PC-3 (cell line): Measurements from ENCODE around the gene CHAD. TPM values are rescaled to one million over a fixed set of nuclear protein-coding genes. Genes with fewer than 3 reads are reported as not detected.

Experiments
- ATAC-seq: fragments of 200-7000 bp; cut with Tn5 transposase; 2 replicates; pipeline ENCODE4 v1.9.1; 2020; ENCODE audit warnings: mild to moderate bottlenecking, moderate library complexity
- BruUV-seq: library from RNA; stranded (reverse); fragments of 400-500 nt; replicated peaks from 2 replicates; lab custom pipeline; 2021; lab: Mats Ljungman, UMichigan
- CTCF ChIA-PET: fragments of 300-600 bp; sonication (Branson Sonifier 250); formaldehyde crosslinking; loops from one replicate; lab custom pipeline; 2022; ENCODE audit warnings: antibody characterized with exemption; lab: Charles Lee
- POLR2A ChIA-PET: fragments of 300-600 bp; sonication (Branson Sonifier 250); formaldehyde crosslinking; loops from one replicate; lab custom pipeline; 2022; ENCODE audit warnings: antibody characterized with exemption; ENCODE audit not compliant: unreplicated experiment; lab: Charles Lee
- DNase-seq: peaks from one replicate; pipeline ENCODE4 v3.0.0-alpha.2; 2015
- H2AFZ ChIP-seq: fragments of 300-600 bp; sonication (generic); 2 replicates; pipeline ENCODE4 v1.6.0; 2016; ENCODE audit warnings: antibody characterized with exemption, low read length
- H3F3A ChIP-seq: fragments of 300-600 bp; sonication (generic); one replicate; pipeline ENCODE4 v1.6.0; 2017; ENCODE audit warnings: antibody characterized with exemption, low read length, control low read depth, mild to moderate bottlenecking; ENCODE audit not compliant: unreplicated experiment
- H3K27ac ChIP-seq: fragments of 300-600 bp; sonication (generic); 2 replicates; pipeline ENCODE4 v1.5.1; 2016; ENCODE audit warnings: mild to moderate bottlenecking, low read length
- H3K27me3 ChIP-seq: fragments of 300-600 bp; sonication (generic); 2 replicates; pipeline ENCODE4 v1.6.1; 2016; ENCODE audit warnings: low read length, mixed read lengths
- H3K36me3 ChIP-seq: fragments of 300-600 bp; sonication (generic); 2 replicates; pipeline ENCODE4 v1.6.1; 2016; ENCODE audit warnings: low read depth, mixed run types, low read length, mixed read lengths
- H3K4me1 ChIP-seq: fragments of 300-600 bp; sonication (generic); 2 replicates; pipeline ENCODE4 v1.5.1; 2016; ENCODE audit warnings: low read length; ENCODE audit not compliant: insufficient read depth
- H3K4me2 ChIP-seq: fragments of 300-600 bp; sonication (generic); 2 replicates; pipeline ENCODE4 v1.6.0; 2016; ENCODE audit warnings: low read length
- H3K4me3 ChIP-seq: fragments of 300-600 bp; sonication (generic); 2 replicates; pipeline ENCODE4 v1.5.1; 2016; ENCODE audit warnings: mild to moderate bottlenecking, low read length, mixed read lengths
- H3K79me2 ChIP-seq: fragments of 300-600 bp; sonication (generic); 2 replicates; pipeline ENCODE4 v1.6.1; 2017; ENCODE audit warnings: low read length, mixed read lengths
- H3K9ac ChIP-seq: fragments of 300-600 bp; sonication (generic); 2 replicates; pipeline ENCODE4 v1.6.0; 2016; ENCODE audit warnings: mild to moderate bottlenecking, low read length
- H3K9me2 ChIP-seq: fragments of 300-600 bp; sonication (generic); replicated peaks from 2 replicates; pipeline ENCODE4 v1.6.1; 2016; ENCODE audit warnings: mixed run types, low read length, mixed read lengths
- H3K9me3 ChIP-seq: fragments of 300-600 bp; sonication (generic); 2 replicates; pipeline ENCODE4 v1.6.1; 2016; ENCODE audit warnings: low read length, mixed read lengths
- H4K20me1 ChIP-seq: fragments of 300-600 bp; sonication (generic); 2 replicates; pipeline ENCODE4 v1.6.1; 2016; ENCODE audit warnings: low read length, mixed read lengths
- EZH2 ChIP-seq: fragments of 300-600 bp; sonication (generic); IDR thresholded peaks from one replicate; pipeline ENCODE4 v1.6.1; 2017; ENCODE audit warnings: antibody characterized with exemption, mild to moderate bottlenecking, low read length; ENCODE audit not compliant: unreplicated experiment
- EZH2phosphoT487 ChIP-seq: fragments of 300-600 bp; sonication (generic); IDR thresholded peaks from 2 replicates; pipeline ENCODE4 v1.6.1; 2018; ENCODE audit warnings: mild to moderate bottlenecking, antibody characterized with exemption, low read length, borderline replicate concordance
- intact Hi-C: fragments of 100-400 bp; cut with micrococcal nuclease; formaldehyde crosslinking; loops from 2 replicates; pipeline ENCODE4 v1.9.0; 2023
- total RNA-seq: library from RNA; depleted of rRNA; stranded (reverse); fragments of >200 nt; gene quantifications from 2 replicates; pipeline ENCODE4 v1.2.3, GENCODE V29; 2014
- TF ChIP-seq, protein P1 (sequence below): fragments of 300-600 bp; sonication (generic); conservative IDR thresholded peaks from 2 replicates; pipeline ENCODE4 v1.5.1; 2017; ENCODE audit warnings: antibody characterized with exemption, low read depth, mild to moderate bottlenecking, low read length

CHAD gene
- total RNA-seq, 1 experiment from 2014 or later = not detected

- Histone ChIP-seq H3K9me2 (no peaks in the 10 kb centered on the region), H3K4me3 (no peak overlapping the region), H3K79me2 (peaks cover 11% of the 10 kb centered on the region; the same call in 1 of the 2 replicates), H3K9me3 (no peaks in the 10 kb centered on the region), H3K4me2 (peak overlapping the region; percentile 47), H3K4me1 (peaks cover 33% of the 10 kb centered on the region), H4K20me1 (no peaks in the 10 kb centered on the region), H3F3A (no peaks in the 10 kb centered on the region), H2AFZ (no peak overlapping the region), H3K9ac (no peak overlapping the region), H3K27me3 (no peaks in the 10 kb centered on the region), H3K27ac (0 out of 2 replicates have a peak overlapping the region, but pooled peaks have one; percentile 7), H3K36me3 (no peaks in the 10 kb centered on the region; the same call in 1 of the 2 replicates)
- peak; percentile 8; the same call in 1 of the 2 replicates for ATAC-seq
- ChIA-PET POLR2A (no interaction called here), CTCF (no interaction called here)
- BruUV-seq = no TSS peak
- intact Hi-C loops = no loop called here
- DNase-seq = no peak
- TF ChIP-seq, protein P1, sequence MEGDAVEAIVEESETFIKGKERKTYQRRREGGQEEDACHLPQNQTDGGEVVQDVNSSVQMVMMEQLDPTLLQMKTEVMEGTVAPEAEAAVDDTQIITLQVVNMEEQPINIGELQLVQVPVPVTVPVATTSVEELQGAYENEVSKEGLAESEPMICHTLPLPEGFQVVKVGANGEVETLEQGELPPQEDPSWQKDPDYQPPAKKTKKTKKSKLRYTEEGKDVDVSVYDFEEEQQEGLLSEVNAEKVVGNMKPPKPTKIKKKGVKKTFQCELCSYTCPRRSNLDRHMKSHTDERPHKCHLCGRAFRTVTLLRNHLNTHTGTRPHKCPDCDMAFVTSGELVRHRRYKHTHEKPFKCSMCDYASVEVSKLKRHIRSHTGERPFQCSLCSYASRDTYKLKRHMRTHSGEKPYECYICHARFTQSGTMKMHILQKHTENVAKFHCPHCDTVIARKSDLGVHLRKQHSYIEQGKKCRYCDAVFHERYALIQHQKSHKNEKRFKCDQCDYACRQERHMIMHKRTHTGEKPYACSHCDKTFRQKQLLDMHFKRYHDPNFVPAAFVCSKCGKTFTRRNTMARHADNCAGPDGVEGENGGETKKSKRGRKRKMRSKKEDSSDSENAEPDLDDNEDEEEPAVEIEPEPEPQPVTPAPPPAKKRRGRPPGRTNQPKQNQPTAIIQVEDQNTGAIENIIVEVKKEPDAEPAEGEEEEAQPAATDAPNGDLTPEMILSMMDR = no peak
- TF ChIP-seq EZH2phosphoT487 = no peak
- TF ChIP-seq EZH2 = no peak
These were observed 16.6 kb downstream of the CHAD start for GRCh38 chr17:50451943-50452629.

DNA sequence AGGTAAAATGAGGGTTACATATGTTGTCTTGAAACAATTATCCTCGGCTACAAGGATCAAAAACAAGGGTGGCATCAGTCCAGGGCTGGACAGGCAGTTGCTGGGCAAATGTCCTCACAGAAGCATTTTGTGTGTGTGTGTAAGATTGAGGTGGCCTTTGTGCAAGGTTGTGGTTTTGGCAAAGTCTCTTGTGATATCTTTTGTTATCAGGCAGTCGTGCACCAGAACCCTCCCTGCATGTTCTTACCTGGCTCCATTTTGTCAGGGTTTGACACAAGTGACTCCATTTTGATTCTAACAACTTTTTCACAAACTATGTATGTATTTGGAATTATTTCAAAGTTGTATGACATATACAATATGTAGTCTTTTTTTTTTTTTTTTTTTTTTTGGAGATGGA is 20.0 kb downstream of the CHAD start:
- Histone ChIP-seq H3F3A (no peaks in the 10 kb centered on the region), H3K4me2 (no peak overlapping the region), H3K36me3 (no peaks in the 10 kb centered on the region), H3K27ac (no peak overlapping the region), H3K9me2 (no peaks in the 10 kb centered on the region), H3K9me3 (no peaks in the 10 kb centered on the region), H4K20me1 (no peaks in the 10 kb centered on the region), H3K79me2 (peaks cover 4% of the 10 kb centered on the region; the same call in 1 of the 2 replicates), H3K27me3 (no peaks in the 10 kb centered on the region), H3K4me3 (no peak overlapping the region), H3K9ac (no peak overlapping the region), H2AFZ (no peak overlapping the region), H3K4me1 (peaks cover 26% of the 10 kb centered on the region)
- TF ChIP-seq EZH2phosphoT487 = no peak
- TF ChIP-seq EZH2 = no peak
- TF ChIP-seq, protein P1 = no peak
- ChIA-PET CTCF (no interaction called here), POLR2A (no interaction called here)
- no peak for ATAC-seq
- BruUV-seq = no TSS peak
- no peak for DNase-seq
- intact Hi-C loops = no loop called here
